GM23248 (cell line): ENCODE measurements around the gene THSD4.

Experiments used
- EZH2 ChIP-seq: fragments of 200-600 bp; sonication (generic); IDR thresholded peaks from 2 replicates; pipeline ENCODE4 v1.6.1; 2018; ENCODE audit warnings: antibody characterized with exemption, mild to moderate bottlenecking; ENCODE audit not compliant: insufficient read depth, poor library complexity, severe bottlenecking
- EZH2phosphoT487 ChIP-seq: fragments of 200-600 bp; sonication (generic); IDR thresholded peaks from 2 replicates; pipeline ENCODE4 v1.6.1; 2018; ENCODE audit warnings: antibody characterized with exemption, moderate library complexity, mild to moderate bottlenecking, low read depth; ENCODE audit not compliant: insufficient read depth

- TF ChIP-seq EZH2 (no peak), EZH2phosphoT487 (no peak)
Observed at GRCh38 chr15:71136793-71137518, 21.7 kb downstream of the THSD4 start.
